MM.1S (cell line): ENCODE measurements around the gene PLA2G4E.
A peak's percentile ranks its signal among the peaks of the same experiment; 100 is the strongest.

Experiments used
- DNase-seq: peaks from one replicate; pipeline ENCODE4 v3.0.0-alpha.2; 2015
- H2AFZ ChIP-seq: fragments of 300-600 bp; sonication (generic); 2 replicates; pipeline ENCODE4 v1.6.0; 2016; ENCODE audit warnings: antibody characterized with exemption, low read length
- H3F3A ChIP-seq: fragments of 300-600 bp; sonication (generic); 2 replicates; pipeline ENCODE4 v1.6.1; 2016; ENCODE audit warnings: mild to moderate bottlenecking, antibody characterized with exemption, low read length, moderate library complexity, mixed read lengths; ENCODE audit not compliant: insufficient read depth
- H3K27ac ChIP-seq: fragments of 300-600 bp; sonication (generic); 2 replicates; pipeline ENCODE4 v1.5.1; 2016; ENCODE audit warnings: mild to moderate bottlenecking, low read length
- H3K27me3 ChIP-seq: fragments of 300-600 bp; sonication (generic); replicated peaks from 2 replicates; pipeline ENCODE4 v1.6.0; 2016; ENCODE audit warnings: low read length; ENCODE audit not compliant: insufficient read depth
- H3K36me3 ChIP-seq: fragments of 300-600 bp; sonication (generic); replicated peaks from 2 replicates; pipeline ENCODE4 v1.6.1; 2016; ENCODE audit warnings: mild to moderate bottlenecking, low read length, mixed read lengths; ENCODE audit not compliant: insufficient read depth
- H3K4me1 ChIP-seq: fragments of 300-600 bp; sonication (generic); 2 replicates; pipeline ENCODE4 v1.6.1; 2016; ENCODE audit warnings: low read length, mixed read lengths
- H3K4me2 ChIP-seq: fragments of 300-600 bp; sonication (generic); 2 replicates; pipeline ENCODE4 v1.6.0; 2016; ENCODE audit warnings: low read depth, low read length
- H3K4me3 ChIP-seq: fragments of 300-600 bp; sonication (generic); 2 replicates; pipeline ENCODE4 v1.5.1; 2016; ENCODE audit warnings: low read length, mixed read lengths
- H3K79me2 ChIP-seq: fragments of 300-600 bp; sonication (generic); 2 replicates; pipeline ENCODE4 v1.6.1; 2016; ENCODE audit warnings: mixed run types, low read length, mixed read lengths
- H3K9ac ChIP-seq: fragments of 300-600 bp; sonication (generic); 2 replicates; pipeline ENCODE4 v1.6.1; 2016; ENCODE audit warnings: low read length, mixed read lengths
- H3K9me2 ChIP-seq: fragments of 300-600 bp; sonication (generic); replicated peaks from 2 replicates; pipeline ENCODE4 v1.6.1; 2016; ENCODE audit warnings: mild to moderate bottlenecking, low read length, mixed read lengths; ENCODE audit not compliant: insufficient read depth
- H3K9me3 ChIP-seq: fragments of 300-600 bp; sonication (generic); replicated peaks from 2 replicates; pipeline ENCODE4 v1.6.1; 2016; ENCODE audit warnings: mild to moderate bottlenecking, low read length, mixed read lengths; ENCODE audit not compliant: insufficient read depth
- H4K20me1 ChIP-seq: fragments of 300-600 bp; sonication (generic); 2 replicates; pipeline ENCODE4 v1.6.1; 2016; ENCODE audit warnings: mild to moderate bottlenecking, low read length, moderate library complexity, mixed read lengths; ENCODE audit not compliant: insufficient read depth
- EZH2 ChIP-seq: fragments of 300-600 bp; sonication (generic); optimal IDR thresholded peaks from 2 replicates; pipeline ENCODE3; 2017; ENCODE audit warnings: low read depth, mild to moderate bottlenecking, antibody characterized with exemption, low read length, mixed read lengths
- EZH2phosphoT487 ChIP-seq: fragments of 300-600 bp; sonication (generic); IDR thresholded peaks from 2 replicates; pipeline ENCODE4 v1.6.1; 2018; ENCODE audit warnings: antibody characterized with exemption, low read length
- TF ChIP-seq, protein P1 (sequence below): fragments of 300-600 bp; sonication (generic); IDR thresholded peaks from 2 replicates; pipeline ENCODE4 v1.5.1; 2016; ENCODE audit warnings: antibody characterized with exemption, low read length, mixed read lengths

Gene PLA2G4E

DNA sequence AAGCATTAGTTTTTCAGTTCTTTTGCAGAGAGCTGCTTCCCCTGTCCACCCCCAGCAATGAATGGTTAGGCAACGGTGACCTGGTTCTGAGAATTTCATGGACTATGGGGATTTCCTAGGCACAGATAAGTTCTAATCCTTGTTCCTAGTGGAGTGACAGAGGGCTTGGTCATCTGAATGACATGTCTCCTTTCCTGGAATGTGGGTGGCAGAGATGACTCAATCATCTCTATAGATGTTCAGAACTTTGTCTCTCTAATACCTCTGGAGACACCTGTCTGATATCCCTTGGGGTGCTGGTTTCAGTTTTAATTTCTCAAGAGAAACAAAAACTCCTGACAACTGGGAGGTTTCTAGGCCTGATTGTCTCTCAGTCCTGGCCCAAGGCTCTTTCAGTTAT lies 10.4 kb downstream of the PLA2G4E start:
- Histone ChIP-seq H3K36me3 (no peaks in the 10 kb centered on the region), H3K9me2 (no peaks in the 10 kb centered on the region), H3K4me2 (peak overlapping the region; percentile 93; the same call in 1 of the 2 replicates), H3K4me3 (no peak overlapping the region; the same call in 1 of the 2 replicates), H2AFZ (peak overlapping the region; percentile 64), H3K79me2 (no peaks in the 10 kb centered on the region), H3K4me1 (peaks cover 22% of the 10 kb centered on the region), H3F3A (peaks cover 23% of the 10 kb centered on the region), H3K9ac (peak overlapping the region; percentile 55; the same call in 1 of the 2 replicates), H4K20me1 (no peaks in the 10 kb centered on the region), H3K27ac (peak overlapping the region; percentile 94), H3K27me3 (no peaks in the 10 kb centered on the region), H3K9me3 (no peaks in the 10 kb centered on the region)
- peak; percentile 86 for DNase-seq
- no peak for TF ChIP-seq EZH2phosphoT487
- TF ChIP-seq, protein P1, sequence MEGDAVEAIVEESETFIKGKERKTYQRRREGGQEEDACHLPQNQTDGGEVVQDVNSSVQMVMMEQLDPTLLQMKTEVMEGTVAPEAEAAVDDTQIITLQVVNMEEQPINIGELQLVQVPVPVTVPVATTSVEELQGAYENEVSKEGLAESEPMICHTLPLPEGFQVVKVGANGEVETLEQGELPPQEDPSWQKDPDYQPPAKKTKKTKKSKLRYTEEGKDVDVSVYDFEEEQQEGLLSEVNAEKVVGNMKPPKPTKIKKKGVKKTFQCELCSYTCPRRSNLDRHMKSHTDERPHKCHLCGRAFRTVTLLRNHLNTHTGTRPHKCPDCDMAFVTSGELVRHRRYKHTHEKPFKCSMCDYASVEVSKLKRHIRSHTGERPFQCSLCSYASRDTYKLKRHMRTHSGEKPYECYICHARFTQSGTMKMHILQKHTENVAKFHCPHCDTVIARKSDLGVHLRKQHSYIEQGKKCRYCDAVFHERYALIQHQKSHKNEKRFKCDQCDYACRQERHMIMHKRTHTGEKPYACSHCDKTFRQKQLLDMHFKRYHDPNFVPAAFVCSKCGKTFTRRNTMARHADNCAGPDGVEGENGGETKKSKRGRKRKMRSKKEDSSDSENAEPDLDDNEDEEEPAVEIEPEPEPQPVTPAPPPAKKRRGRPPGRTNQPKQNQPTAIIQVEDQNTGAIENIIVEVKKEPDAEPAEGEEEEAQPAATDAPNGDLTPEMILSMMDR, result no peak
- no peak for TF ChIP-seq EZH2

- no peak overlapping the region for H3K9ac ChIP-seq
- no peaks in the 10 kb centered on the region for H3K9me2 ChIP-seq
- H3K9me3 ChIP-seq, result no peaks in the 10 kb centered on the region
- H3K4me2 ChIP-seq, result no peak overlapping the region
- H3K36me3 ChIP-seq, result no peaks in the 10 kb centered on the region
- H3K4me3 ChIP-seq, result no peak overlapping the region
- peaks cover 22% of the 10 kb centered on the region for H3K4me1 ChIP-seq
- TF ChIP-seq EZH2phosphoT487 (no peak), EZH2 (no peak)
- TF ChIP-seq, protein P1, result no peak
- peaks cover 23% of the 10 kb centered on the region for H3F3A ChIP-seq
- no peak overlapping the region for H3K27ac ChIP-seq
- no peak for DNase-seq
- no peaks in the 10 kb centered on the region for H4K20me1 ChIP-seq
- no peaks in the 10 kb centered on the region for H3K79me2 ChIP-seq
- H2AFZ ChIP-seq, result no peak overlapping the region
- no peaks in the 10 kb centered on the region for H3K27me3 ChIP-seq
These were observed 11.4 kb downstream of the PLA2G4E start for GRCh38 chr15:42009474-42009873.

GRCh38 chr15:42009022-42009421 lies 11.8 kb downstream of the PLA2G4E start:
- no peak for DNase-seq
- Histone ChIP-seq H3K9me3 (no peaks in the 10 kb centered on the region), H2AFZ (no peak overlapping the region), H3K36me3 (no peaks in the 10 kb centered on the region), H3K4me2 (no peak overlapping the region), H3F3A (peaks cover 23% of the 10 kb centered on the region), H3K27me3 (no peaks in the 10 kb centered on the region), H3K9ac (no peak overlapping the region), H3K4me1 (peaks cover 22% of the 10 kb centered on the region), H4K20me1 (no peaks in the 10 kb centered on the region), H3K79me2 (no peaks in the 10 kb centered on the region), H3K9me2 (no peaks in the 10 kb centered on the region), H3K4me3 (no peak overlapping the region), H3K27ac (no peak overlapping the region)
- TF ChIP-seq EZH2 (no peak), EZH2phosphoT487 (no peak)
- TF ChIP-seq, protein P1, result no peak
